ENCODE results near the gene ADGRD1.

The ADGRD1 gene

GRCh38 chr12:131130311-131130911, 176.7 kb downstream of the ADGRD1 start:
- in situ Hi-C loops (cut with HindIII; ENCODE audit: low pct_ligation_motif_present, low pct_unique_long_range_greater_than_20kb, low sequenced_read_pairs) = no loop called here
- no peak for DNase-seq

DNA sequence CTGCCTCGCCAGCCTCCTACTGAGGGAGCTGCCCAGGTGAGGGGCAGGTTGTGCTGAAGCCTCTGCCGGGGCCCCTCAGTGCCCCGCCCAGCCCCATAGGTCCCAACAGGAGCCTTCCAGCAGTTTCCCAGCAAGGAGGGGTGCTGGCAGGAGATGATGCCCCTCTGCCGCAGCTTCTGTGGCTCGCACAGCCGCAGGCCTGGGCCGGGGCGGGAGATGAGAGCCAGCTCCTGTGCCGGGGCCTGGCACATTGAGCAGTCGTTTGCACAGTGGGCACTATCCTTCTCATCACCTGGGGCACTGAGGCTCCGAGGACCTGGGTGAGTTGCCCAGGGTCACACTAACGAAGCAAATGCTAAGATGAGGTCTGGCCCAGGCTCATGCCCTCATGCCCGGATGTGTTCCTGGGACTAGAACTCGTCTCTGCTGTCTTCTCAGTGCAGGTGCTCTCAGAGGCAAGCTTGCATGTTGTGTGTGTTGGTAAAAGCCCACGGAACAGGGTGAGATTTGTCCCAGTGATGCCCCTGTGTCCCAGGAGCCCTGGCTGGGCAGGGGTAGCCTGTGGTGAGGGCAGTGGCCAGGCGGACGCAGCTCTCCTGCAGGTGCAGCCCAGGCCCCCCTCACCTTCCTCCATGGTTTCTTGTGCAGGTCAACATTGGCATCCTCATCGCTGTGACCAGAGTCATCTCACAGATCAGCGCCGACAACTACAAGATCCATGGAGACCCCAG, 177.5 kb downstream of the ADGRD1 start:
- no peak for DNase-seq
- in situ Hi-C loops (cut with HindIII; ENCODE audit: low pct_ligation_motif_present, low pct_unique_long_range_greater_than_20kb, low sequenced_read_pairs) = no loop called here

GRCh38 chr12:131131808-131132117, 178.1 kb downstream of the ADGRD1 start:
- in situ Hi-C loops (cut with HindIII; ENCODE audit: low pct_ligation_motif_present, low pct_unique_long_range_greater_than_20kb, low sequenced_read_pairs) = no loop called here
- no peak for DNase-seq

- peak; percentile 80 for DNase-seq
- in situ Hi-C loops (cut with HindIII; ENCODE audit: low pct_ligation_motif_present, low pct_unique_long_range_greater_than_20kb, low sequenced_read_pairs) = no loop called here
These were observed 178.6 kb downstream of the ADGRD1 start for GRCh38 chr12:131132118-131132892.

- DNase-seq = no peak
- in situ Hi-C loops (cut with HindIII; ENCODE audit: low pct_ligation_motif_present, low pct_unique_long_range_greater_than_20kb, low sequenced_read_pairs) = no loop called here
These were observed 179.6 kb downstream of the ADGRD1 start for GRCh38 chr12:131133015-131133905.

DNA sequence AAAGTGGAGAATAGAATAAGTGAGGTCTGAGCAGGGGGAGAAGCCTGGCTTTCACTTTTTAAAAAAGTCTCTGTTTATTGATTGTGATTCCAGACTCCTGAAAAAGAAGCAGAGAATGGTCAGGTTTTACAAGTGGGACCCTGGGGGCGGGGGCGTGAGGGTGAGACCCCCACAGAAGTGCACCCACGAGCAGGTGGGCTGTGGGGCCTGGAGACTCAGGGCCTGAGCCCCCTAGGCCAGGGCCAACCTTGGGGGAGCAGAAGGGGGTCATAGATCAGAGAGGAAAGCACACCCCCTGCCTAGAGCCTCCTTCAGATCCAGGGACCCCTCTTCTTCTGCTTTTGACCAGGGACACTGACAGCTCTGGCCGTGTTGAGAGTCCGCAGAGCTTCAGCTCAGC, 180.3 kb downstream of the ADGRD1 start:
- in situ Hi-C loops (cut with HindIII; ENCODE audit: low pct_ligation_motif_present, low pct_unique_long_range_greater_than_20kb, low sequenced_read_pairs) = no loop called here
- DNase-seq = no peak

DNA sequence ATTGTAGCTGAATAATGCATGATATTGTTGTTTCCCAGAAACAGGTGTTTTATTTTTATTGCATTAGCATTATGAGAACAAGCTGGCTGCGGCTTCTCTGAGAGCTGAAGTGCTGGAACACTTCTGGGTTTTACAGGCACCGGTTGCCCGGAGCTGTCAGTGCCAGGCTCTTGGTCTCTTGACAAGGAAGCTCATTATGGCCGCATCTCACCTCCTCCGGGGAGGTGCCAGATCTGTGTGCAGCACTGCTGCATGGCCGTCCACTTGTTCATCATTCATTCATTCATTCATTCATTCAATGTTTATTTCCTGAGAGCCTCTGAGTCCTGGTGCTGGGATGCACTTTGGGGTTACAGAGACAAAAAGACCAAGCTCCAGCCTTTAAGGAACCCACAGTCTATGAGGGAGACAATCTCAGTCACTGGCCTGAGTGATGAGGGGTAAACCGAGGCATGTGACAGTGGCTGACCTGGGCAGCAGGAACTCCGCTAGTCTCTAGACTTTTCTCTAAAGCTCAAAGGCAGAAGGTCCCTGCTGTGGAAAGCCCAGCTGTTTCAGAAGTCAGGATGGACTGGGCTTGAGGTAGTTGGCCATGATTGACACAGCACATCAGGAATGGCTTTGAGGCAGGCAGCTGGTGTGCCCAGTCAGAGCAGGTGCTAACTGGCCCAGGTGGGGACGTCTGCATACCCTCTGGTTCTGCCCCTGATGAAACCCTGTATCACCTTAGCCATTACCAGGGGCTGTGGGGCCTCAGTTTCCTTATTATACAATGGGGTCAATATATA, 181.0 kb downstream of the ADGRD1 start:
- DNase-seq = no peak
- in situ Hi-C loops (cut with HindIII; ENCODE audit: low pct_ligation_motif_present, low pct_unique_long_range_greater_than_20kb, low sequenced_read_pairs) = no loop called here

- in situ Hi-C loops (cut with HindIII; ENCODE audit: low pct_ligation_motif_present, low pct_unique_long_range_greater_than_20kb, low sequenced_read_pairs) = no loop called here
- DNase-seq = no peak
These were observed 181.6 kb downstream of the ADGRD1 start for GRCh38 chr12:131135311-131135785.

DNA sequence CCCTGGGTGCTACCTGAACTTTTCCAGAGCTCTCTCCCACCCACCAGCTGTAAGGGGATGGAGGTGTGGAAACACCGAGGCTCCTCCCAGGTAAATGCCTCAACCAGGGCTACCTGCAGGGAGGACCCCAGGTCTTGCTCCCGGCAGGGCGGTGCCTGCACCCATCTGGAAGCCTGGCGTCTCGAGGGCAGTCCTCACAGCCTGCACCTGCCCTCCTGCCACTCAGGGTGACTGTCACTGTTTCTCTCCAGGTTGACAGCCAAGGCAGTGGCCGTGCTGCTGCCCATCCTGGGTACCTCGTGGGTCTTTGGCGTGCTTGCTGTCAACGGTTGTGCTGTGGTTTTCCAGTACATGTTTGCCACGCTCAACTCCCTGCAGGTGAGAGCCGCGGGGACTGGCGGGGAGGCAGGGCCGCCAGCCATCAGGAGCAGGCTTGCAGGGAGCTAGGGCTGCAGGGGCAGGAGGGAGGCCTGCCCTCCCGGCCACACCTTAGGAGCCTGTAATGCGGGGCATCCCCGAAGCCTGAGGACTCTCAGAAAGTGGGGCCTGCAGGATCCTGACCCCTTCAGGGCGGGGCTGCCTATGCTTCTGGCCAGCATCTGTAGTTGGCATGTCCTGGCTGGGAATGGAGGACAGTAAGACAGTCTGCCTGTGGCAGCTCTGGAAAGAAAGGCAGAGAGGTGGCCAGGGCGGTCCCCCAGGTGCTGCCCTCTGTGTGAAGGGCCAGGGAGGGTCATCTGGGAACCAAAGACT, 182.3 kb downstream of the ADGRD1 start:
- in situ Hi-C loops (cut with HindIII; ENCODE audit: low pct_ligation_motif_present, low pct_unique_long_range_greater_than_20kb, low sequenced_read_pairs) = no loop called here
- no peak for DNase-seq

DNA sequence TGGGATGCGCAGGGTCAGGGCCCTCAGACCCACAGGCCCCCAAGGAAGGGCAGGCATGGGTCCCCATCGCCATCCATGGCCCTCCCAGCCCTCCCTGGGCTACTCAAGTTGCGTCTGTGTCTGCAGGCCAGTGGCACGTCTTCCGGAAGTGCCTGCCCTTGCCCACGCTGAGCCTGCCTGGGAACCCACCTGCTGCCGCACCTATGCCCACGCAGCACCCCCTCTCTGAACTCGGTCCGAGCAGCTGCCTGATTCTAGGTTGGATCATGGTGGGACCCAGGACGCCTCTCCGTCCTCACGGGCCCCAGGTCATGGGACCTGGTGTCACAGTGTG, 182.8 kb downstream of the ADGRD1 start:
- DNase-seq = no peak
- in situ Hi-C loops (cut with HindIII; ENCODE audit: low pct_ligation_motif_present, low pct_unique_long_range_greater_than_20kb, low sequenced_read_pairs) = no loop called here

DNA sequence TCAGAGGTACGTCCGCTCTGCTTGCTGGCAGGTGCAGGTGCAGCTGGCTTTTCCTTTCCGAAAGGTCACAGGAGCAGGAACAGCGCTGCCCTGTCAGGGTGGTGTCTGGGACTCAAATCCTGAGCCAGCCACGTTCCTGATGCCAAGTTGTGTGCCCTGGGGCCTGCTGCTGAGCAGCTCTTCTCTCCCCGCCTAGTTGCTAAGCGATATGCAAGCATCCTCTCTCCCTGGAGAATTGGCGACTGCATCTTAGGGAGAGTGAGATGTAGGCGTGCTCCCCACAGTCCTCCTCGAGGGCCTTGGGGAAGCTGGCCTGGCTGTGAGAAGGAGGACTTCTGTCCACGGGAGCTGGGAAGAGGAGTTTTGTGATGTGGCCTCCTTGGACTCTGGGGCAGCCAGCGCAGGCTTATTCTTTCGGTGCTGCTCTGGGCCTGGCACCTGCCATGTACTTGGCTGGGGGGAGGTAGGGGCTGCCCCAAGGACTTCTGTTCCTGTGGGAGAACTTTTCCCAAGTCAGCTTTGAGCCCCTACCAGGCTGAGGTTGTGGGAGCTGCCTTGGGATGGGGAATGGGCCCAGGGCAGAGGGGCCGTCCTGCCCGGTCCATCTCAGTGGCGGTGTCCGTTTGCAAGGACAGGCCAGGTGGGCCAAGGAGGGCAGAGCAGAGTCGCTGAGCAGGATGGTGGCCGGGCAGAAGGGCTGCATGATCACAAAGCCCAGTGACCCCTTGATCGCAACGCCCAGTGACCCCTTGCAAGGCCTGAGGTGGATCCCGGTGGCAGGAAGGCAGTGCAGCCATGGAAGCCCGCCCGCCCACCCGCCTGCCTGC, 183.5 kb downstream of the ADGRD1 start:
- no peak for DNase-seq
- in situ Hi-C loops (cut with HindIII; ENCODE audit: low pct_ligation_motif_present, low pct_unique_long_range_greater_than_20kb, low sequenced_read_pairs) = no loop called here

GRCh38 chr12:131137836-131138637, 184.3 kb downstream of the ADGRD1 start:
- in situ Hi-C loops (cut with HindIII; ENCODE audit: low pct_ligation_motif_present, low pct_unique_long_range_greater_than_20kb, low sequenced_read_pairs) = no loop called here
- DNase-seq = no peak

DNA sequence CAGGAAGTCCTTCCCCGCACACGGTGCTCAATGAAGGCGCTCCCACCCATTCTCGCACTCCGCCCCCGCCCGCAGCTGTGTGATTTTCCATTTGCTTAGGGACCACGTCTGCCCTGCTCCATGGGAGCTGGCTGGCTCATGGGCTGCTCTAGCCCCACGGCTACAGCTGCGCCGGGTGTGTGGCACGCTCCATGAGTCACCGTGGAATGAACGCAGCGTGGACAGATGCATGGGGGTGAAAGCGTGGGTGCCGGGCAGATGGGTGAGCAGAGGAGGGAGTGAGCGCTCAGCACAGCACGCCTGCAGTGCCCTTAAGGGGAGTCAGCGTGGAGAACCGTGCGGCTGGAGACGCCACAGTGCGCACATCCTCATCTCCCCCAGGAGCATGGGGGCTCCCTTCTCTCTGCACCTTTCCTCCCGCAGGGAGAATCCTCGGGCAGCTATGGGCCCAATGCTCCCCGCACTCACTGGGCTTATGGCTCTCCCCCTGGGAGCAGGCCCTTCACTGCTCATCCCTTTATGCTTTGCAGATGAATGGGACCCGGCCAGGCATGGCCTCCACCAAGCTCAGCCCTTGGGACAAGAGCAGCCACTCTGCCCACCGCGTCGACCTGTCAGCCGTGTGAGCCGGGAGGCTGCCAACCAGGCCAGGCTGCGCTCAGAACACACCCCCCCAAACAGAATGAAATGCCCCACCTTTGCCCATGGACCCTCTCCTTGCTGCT, 185.1 kb downstream of the ADGRD1 start:
- in situ Hi-C loops (cut with HindIII; ENCODE audit: low pct_ligation_motif_present, low pct_unique_long_range_greater_than_20kb, low sequenced_read_pairs) = no loop called here
- DNase-seq = no peak

GRCh38 chr12:131139363-131140068, 185.8 kb downstream of the ADGRD1 start:
- in situ Hi-C loops (cut with HindIII; ENCODE audit: low pct_ligation_motif_present, low pct_unique_long_range_greater_than_20kb, low sequenced_read_pairs) = no loop called here
- no peak for DNase-seq

GRCh38 chr12:131140069-131140435, 186.3 kb downstream of the ADGRD1 start:
- DNase-seq = no peak
- in situ Hi-C loops (cut with HindIII; ENCODE audit: low pct_ligation_motif_present, low pct_unique_long_range_greater_than_20kb, low sequenced_read_pairs) = no loop called here

Data from ACHN (cell line).